Measurements from ENCODE around the gene CTNNA3. TPM values are rescaled to one million over a fixed set of nuclear protein-coding genes. Genes with fewer than 3 reads are reported as not detected.
"Not testable (repeated sequence)": the region's sequence is repeated elsewhere in the genome, so short reads cannot be mapped to it uniquely, and the experiment has no call there.

CTNNA3 gene
- total RNA-seq, 1 donor from 2014 or later = 0.46 TPM

DNA sequence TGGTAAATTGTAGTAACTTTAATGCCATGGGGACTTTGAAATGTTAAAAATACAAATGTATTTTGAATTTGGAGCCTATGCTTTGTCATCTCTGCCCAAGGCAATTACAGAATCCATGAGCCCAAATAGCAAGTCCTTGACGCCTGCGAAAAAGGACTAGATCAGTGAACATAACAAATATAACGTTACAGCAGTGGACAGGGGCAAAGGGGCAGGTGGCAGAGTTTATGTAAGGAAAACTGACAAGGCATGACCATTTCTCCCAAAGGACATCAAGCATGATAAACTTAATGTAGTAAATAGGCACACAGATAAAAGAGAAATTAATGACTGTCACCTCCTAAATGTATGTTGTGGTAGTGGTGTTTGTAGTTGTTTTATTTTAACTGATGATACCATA lies 473.1 kb downstream of the CTNNA3 start:
- no peak overlapping the region for H3K4me3 ChIP-seq (ENCODE audit: low read depth, low read length)
- no peak for DNase-seq (ENCODE audit: low read depth)
- no peak for TF ChIP-seq CTCF (conservative IDR thresholded peaks at IDR 0.05; ENCODE audit: low read depth, low read length)

GRCh38 chr10:67221939-67222494 lies 474.0 kb downstream of the CTNNA3 start:
- no peak for DNase-seq (ENCODE audit: low read depth)
- H3K4me3 ChIP-seq (ENCODE audit: low read depth, low read length) = no peak overlapping the region
- TF ChIP-seq CTCF (conservative IDR thresholded peaks at IDR 0.05; ENCODE audit: low read depth, low read length) = no peak

DNA sequence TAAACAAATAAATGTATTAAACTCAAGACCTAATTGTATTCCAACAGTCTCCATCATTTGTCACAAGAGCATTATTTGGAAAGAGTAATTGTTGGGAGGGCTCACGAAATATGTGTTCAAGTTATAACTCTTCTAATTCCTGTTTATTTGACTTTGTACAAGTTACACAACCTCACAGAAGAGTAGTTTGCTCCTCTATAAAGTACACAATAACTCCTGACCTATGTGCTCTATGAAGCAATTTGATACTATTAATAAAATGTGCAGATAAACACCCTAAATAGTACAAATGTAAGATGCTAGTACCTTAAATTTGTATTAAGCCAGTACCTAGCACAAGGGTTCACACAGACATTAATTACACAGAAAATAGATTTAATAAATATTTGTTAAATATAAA lies 484.3 kb downstream of the CTNNA3 start:
- no peak overlapping the region for H3K4me3 ChIP-seq (ENCODE audit: low read depth, low read length)
- no peak for TF ChIP-seq CTCF (conservative IDR thresholded peaks at IDR 0.05; ENCODE audit: low read depth, low read length)
- no peak for DNase-seq (ENCODE audit: low read depth)

DNA sequence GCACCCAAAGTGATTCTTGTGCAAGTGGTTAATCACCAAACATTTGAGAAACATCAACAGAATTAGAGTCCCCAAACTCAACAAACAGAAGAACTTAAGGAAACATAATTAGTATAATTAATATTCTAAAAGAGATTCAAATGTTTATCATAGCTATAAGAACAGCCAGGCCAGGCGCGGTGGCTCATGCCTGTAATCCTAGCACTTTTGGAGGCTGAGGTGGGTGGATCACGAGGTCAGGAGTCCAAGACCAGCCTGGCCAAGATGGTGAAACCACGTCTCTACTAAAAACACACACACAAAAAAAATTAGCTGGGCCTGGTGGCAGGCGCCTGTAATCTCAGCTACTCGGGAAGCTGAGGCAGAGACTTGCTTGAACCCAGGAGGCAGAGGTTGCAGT lies 488.1 kb downstream of the CTNNA3 start:
- not testable (repeated sequence) for H3K4me3 ChIP-seq (ENCODE audit: low read depth, low read length); DNase-seq (ENCODE audit: low read depth)

DNA sequence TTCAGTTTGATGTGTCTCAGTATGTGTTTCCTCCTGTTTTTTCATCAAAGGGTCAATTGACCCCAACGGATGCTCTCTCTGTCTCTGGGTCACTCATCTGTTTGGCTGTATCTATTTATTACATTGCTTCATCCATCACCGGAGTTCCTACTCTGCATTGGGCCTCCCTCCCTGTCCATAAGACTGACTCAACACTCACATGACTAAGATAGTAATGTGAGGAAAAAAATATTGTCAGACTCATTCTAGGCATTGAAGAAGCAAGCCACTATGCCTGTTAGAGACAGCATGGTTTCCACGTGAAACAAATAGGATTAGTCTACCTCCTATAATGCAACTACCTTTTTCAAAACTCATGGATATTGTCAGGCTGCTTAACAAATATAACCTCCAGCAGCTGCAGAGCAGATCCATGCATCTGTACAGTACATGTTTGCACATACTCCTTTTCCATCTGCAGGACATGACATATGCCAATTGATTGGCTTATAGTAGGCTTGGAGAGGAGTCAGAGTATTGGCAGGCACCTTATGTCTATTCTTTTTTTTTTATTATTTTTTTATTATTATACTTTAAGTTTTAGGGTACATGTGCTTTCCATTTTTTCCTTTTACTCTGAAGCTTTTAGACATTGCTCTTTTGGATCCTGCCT lies 495.0 kb downstream of the CTNNA3 start:
- TF ChIP-seq CTCF (conservative IDR thresholded peaks at IDR 0.05; ENCODE audit: low read depth, low read length) = no peak
- DNase-seq (ENCODE audit: low read depth) = no peak
- no peak overlapping the region for H3K4me3 ChIP-seq (ENCODE audit: low read depth, low read length)

DNA sequence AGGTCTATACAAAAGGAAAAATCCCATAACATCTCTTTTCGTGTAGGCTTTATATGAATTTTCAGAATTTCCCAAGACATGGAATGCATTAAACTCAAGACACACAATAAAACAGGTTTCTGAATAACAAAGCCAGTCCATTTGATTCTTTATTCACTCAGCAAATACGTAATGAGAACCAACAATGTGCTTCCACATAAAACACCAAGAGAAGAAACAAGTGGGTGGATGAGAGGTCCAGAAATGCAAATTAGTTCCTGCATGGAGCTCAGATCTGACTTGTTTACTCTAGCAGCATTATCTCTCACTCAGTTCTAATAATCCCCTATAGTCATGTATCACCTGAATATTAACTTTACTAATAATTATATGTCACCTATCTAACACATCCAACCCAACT lies 520.6 kb downstream of the CTNNA3 start:
- no peak for TF ChIP-seq CTCF (conservative IDR thresholded peaks at IDR 0.05; ENCODE audit: low read depth, low read length)
- H3K4me3 ChIP-seq (ENCODE audit: low read depth, low read length) = no peak overlapping the region
- no peak for DNase-seq (ENCODE audit: low read depth)

DNA sequence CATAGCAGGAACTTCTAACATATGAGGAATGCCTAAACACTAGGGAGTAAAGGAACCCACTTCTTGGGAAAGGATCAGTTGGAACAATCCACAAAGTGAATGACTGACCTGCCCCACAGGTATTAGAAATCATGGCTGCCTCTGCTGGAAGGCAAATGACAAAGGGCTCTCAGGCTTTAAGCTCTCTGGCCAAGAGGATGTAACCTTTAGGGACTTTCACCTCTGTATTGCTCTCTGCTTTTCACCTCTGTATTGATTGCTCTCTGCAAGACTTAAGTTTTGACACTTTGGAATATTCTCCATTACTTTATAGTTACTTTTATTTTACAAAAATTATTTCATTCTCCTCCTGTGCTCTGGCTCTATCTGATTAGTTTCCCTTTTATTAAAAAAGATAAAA lies 522.2 kb downstream of the CTNNA3 start:
- no peak for TF ChIP-seq CTCF (conservative IDR thresholded peaks at IDR 0.05; ENCODE audit: low read depth, low read length)
- no peak overlapping the region for H3K4me3 ChIP-seq (ENCODE audit: low read depth, low read length)
- DNase-seq (ENCODE audit: low read depth) = no peak
